ENCODE results near the gene MAML1. TPM values are rescaled to one million over a fixed set of nuclear protein-coding genes. Genes with fewer than 3 reads are reported as not detected.

The MAML1 gene
- total and polyA plus RNA-seq, 10 of the 15 experiments (the other 5 are each of a cell fraction or from before 2014, with no cell fraction given) = 0.42 to 23.9 (median 7.3) TPM

- TF ChIP-seq BHLHE40 (IDR thresholded peaks at IDR 0.05; ENCODE audit: borderline replicate concordance in 1 of 2, low read depth in 2 of 2, low read length in 1 of 2) (peak in 1 of 2 experiments; percentile 9; a peak in 1 of 4 replicates), ATF3 (IDR thresholded peaks at IDR 0.05; ENCODE audit: borderline replicate concordance, extremely low read depth, low read depth, low read length) (no peak), RB1 (IDR thresholded peaks at IDR 0.05; ENCODE audit: borderline replicate concordance) (no peak), PBX3 (IDR thresholded peaks at IDR 0.05; ENCODE audit: insufficient replicate concordance, low read depth, low read length) (no peak), BCL11A (IDR thresholded peaks at IDR 0.05; ENCODE audit: low read depth, low read length) (no peak), SRF (IDR thresholded peaks at IDR 0.05; ENCODE audit: low read depth in 2 of 2, low read length in 2 of 2) (no peak), TCF7 (IDR thresholded peaks at IDR 0.05; ENCODE audit: borderline replicate concordance) (no peak), ZNF687 (IDR thresholded peaks at IDR 0.05) (0 out of 2 replicates have a peak, but pooled peaks have one; percentile 35), ZBTB33 (IDR thresholded peaks at IDR 0.05) (no peak), USF1 (IDR thresholded peaks at IDR 0.05; ENCODE audit: borderline replicate concordance, extremely low read length, insufficient read depth, low read depth, low read length) (no peak), ZNF622 (IDR thresholded peaks at IDR 0.05) (no peak), PAX5 (IDR thresholded peaks at IDR 0.05; ENCODE audit: borderline replicate concordance, low read depth, low read length) (no peak), JUNB (IDR thresholded peaks at IDR 0.05) (no peak), POLR2A (IDR thresholded peaks at IDR 0.05; ENCODE audit: low read depth, low read length) (peak; percentile 37; the same call in 1 of the 2 replicates), ZNF384 (IDR thresholded peaks at IDR 0.05; ENCODE audit: borderline replicate concordance, low read depth, low read length) (no peak), MAX (IDR thresholded peaks at IDR 0.05; ENCODE audit: low read depth, low read length) (no peak), ZBED1 (IDR thresholded peaks at IDR 0.05; ENCODE audit: borderline replicate concordance) (no peak), JUND (IDR thresholded peaks at IDR 0.05; ENCODE audit: low read depth, low read length) (no peak), CREM (IDR thresholded peaks at IDR 0.05; ENCODE audit: low read depth) (no peak), IKZF2 (IDR thresholded peaks at IDR 0.05) (no peak), SMC3 (IDR thresholded peaks at IDR 0.05; ENCODE audit: borderline replicate concordance, low read length) (no peak), MTA2 (IDR thresholded peaks at IDR 0.05; ENCODE audit: low read depth) (no peak), TCF12 (IDR thresholded peaks at IDR 0.05; ENCODE audit: low read depth, low read length) (no peak)
Observed at GRCh38 chr5:179816796-179817469, 84.3 kb downstream of the MAML1 start (continued).
